22Rv1 (cell line): Measurements from ENCODE around the gene CYB5B.

Experiments
- ZFX ChIP-seq: fragments of 450-650 bp; IDR thresholded peaks from 2 replicates; pipeline ENCODE4 v1.6.1; 2017; ENCODE audit warnings: antibody characterized with exemption, borderline replicate concordance
- TF ChIP-seq, protein P1 (sequence below): fragments of 450-650 bp; IDR thresholded peaks from 2 replicates; pipeline ENCODE4 v1.5.1; 2017; ENCODE audit warnings: mild to moderate bottlenecking

DNA sequence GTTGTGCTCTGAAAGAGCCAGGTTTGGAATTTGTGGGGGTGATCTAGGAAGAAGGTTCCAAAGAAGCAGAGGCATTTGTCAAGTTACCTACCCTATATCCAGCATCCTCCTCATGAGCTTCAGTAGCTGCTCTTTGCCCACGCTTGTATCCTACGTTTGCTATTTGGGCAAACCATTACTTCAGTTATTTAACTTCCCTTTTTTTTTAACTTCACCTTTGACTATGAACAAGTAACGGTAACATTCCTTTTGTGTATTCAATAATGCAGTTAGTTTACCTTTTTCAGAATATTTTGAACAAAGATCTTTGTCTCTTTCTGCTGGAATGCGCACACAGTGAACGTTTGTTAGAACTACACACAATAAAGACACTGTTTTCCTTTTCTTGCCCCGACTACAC lies 41.5 kb downstream of the CYB5B start:
- TF ChIP-seq, protein P1, sequence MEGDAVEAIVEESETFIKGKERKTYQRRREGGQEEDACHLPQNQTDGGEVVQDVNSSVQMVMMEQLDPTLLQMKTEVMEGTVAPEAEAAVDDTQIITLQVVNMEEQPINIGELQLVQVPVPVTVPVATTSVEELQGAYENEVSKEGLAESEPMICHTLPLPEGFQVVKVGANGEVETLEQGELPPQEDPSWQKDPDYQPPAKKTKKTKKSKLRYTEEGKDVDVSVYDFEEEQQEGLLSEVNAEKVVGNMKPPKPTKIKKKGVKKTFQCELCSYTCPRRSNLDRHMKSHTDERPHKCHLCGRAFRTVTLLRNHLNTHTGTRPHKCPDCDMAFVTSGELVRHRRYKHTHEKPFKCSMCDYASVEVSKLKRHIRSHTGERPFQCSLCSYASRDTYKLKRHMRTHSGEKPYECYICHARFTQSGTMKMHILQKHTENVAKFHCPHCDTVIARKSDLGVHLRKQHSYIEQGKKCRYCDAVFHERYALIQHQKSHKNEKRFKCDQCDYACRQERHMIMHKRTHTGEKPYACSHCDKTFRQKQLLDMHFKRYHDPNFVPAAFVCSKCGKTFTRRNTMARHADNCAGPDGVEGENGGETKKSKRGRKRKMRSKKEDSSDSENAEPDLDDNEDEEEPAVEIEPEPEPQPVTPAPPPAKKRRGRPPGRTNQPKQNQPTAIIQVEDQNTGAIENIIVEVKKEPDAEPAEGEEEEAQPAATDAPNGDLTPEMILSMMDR: no peak
- no peak for TF ChIP-seq ZFX
